Measurements from ENCODE around the gene DYDC2. TPM values are rescaled to one million over a fixed set of nuclear protein-coding genes. Genes with fewer than 3 reads are reported as not detected.

Gene DYDC2
- total and polyA plus RNA-seq, 2 donors = not detected

- H3K36me3 ChIP-seq (ENCODE audit: insufficient read depth) = no peaks in the 10 kb centered on the region
- no peak overlapping the region for H3K4me3 ChIP-seq (ENCODE audit: low read depth, low read length)
- no peak overlapping the region for H3K27ac ChIP-seq (ENCODE audit: low read depth)
- H3K4me1 ChIP-seq (ENCODE audit: insufficient read depth) = no peaks in the 10 kb centered on the region
- no peak for DNase-seq (ENCODE audit: extremely low spot score)
- WGBS = 87% methylated on average over 6 of the region's 6 CpGs
Observed at GRCh38 chr10:80392250-80392649, 35.7 kb downstream of the DYDC2 start.

- no peak overlapping the region for H3K4me3 ChIP-seq (ENCODE audit: low read depth, low read length)
- H3K4me1 ChIP-seq (ENCODE audit: insufficient read depth) = no peaks in the 10 kb centered on the region
- no peaks in the 10 kb centered on the region for H3K36me3 ChIP-seq (ENCODE audit: insufficient read depth)
- H3K27ac ChIP-seq (ENCODE audit: low read depth) = no peak overlapping the region
- no peak for DNase-seq (ENCODE audit: extremely low spot score)
- WGBS = 67% methylated on average over 2 of the region's 2 CpGs
Observed at GRCh38 chr10:80394358-80394916, 37.9 kb downstream of the DYDC2 start.

GRCh38 chr10:80397014-80397413 lies 40.4 kb downstream of the DYDC2 start:
- Histone ChIP-seq H3K27ac (ENCODE audit: low read depth) (no peak overlapping the region), H3K36me3 (ENCODE audit: insufficient read depth) (no peaks in the 10 kb centered on the region), H3K4me3 (ENCODE audit: low read depth, low read length) (no peak overlapping the region), H3K4me1 (ENCODE audit: insufficient read depth) (no peaks in the 10 kb centered on the region)
- DNase-seq (ENCODE audit: extremely low spot score) = no peak
- WGBS = 87% methylated on average over 2 of the region's 2 CpGs

GRCh38 chr10:80400136-80400804 lies 43.7 kb downstream of the DYDC2 start:
- no peak overlapping the region for H3K4me3 ChIP-seq (ENCODE audit: low read depth, low read length)
- H3K4me1 ChIP-seq (ENCODE audit: insufficient read depth) = no peaks in the 10 kb centered on the region
- DNase-seq (ENCODE audit: extremely low spot score) = no peak
- 57% methylated on average over 8 of the region's 8 CpGs for WGBS
- no peak overlapping the region for H3K27ac ChIP-seq (ENCODE audit: low read depth)
- no peaks in the 10 kb centered on the region for H3K36me3 ChIP-seq (ENCODE audit: insufficient read depth)

- Histone ChIP-seq H3K4me1 (ENCODE audit: insufficient read depth) (no peaks in the 10 kb centered on the region), H3K36me3 (ENCODE audit: insufficient read depth) (no peaks in the 10 kb centered on the region), H3K4me3 (ENCODE audit: low read depth, low read length) (no peak overlapping the region), H3K27ac (ENCODE audit: low read depth) (no peak overlapping the region)
- DNase-seq (ENCODE audit: extremely low spot score) = no peak
- 84% methylated on average over 1 of the region's 1 CpG for WGBS
Observed at GRCh38 chr10:80405035-80405434, 48.5 kb downstream of the DYDC2 start.

GRCh38 chr10:80405626-80406025 lies 49.0 kb downstream of the DYDC2 start:
- Histone ChIP-seq H3K4me3 (ENCODE audit: low read depth, low read length) (no peak overlapping the region), H3K36me3 (ENCODE audit: insufficient read depth) (no peaks in the 10 kb centered on the region), H3K4me1 (ENCODE audit: insufficient read depth) (no peaks in the 10 kb centered on the region), H3K27ac (ENCODE audit: low read depth) (no peak overlapping the region)
- DNase-seq (ENCODE audit: extremely low spot score) = no peak
- WGBS = 67% methylated on average over 4 of the region's 4 CpGs

- no peak for DNase-seq (ENCODE audit: extremely low spot score)
- Histone ChIP-seq H3K4me3 (ENCODE audit: low read depth, low read length) (no peak overlapping the region), H3K4me1 (ENCODE audit: insufficient read depth) (no peaks in the 10 kb centered on the region), H3K27ac (ENCODE audit: low read depth) (no peak overlapping the region), H3K36me3 (ENCODE audit: insufficient read depth) (no peaks in the 10 kb centered on the region)
- WGBS = 62% methylated on average over 4 of the region's 4 CpGs
Observed at GRCh38 chr10:80406204-80406603, 49.6 kb downstream of the DYDC2 start.

GRCh38 chr10:80407812-80408241 lies 51.2 kb downstream of the DYDC2 start:
- peak overlapping the region; percentile 75 for H3K27ac ChIP-seq (ENCODE audit: low read depth)
- no peak for DNase-seq (ENCODE audit: extremely low spot score)
- peak overlapping the region; percentile 67 for H3K4me3 ChIP-seq (ENCODE audit: low read depth, low read length)
- WGBS = 11% methylated on average over 16 of the region's 16 CpGs
- H3K36me3 ChIP-seq (ENCODE audit: insufficient read depth) = no peaks in the 10 kb centered on the region
- peaks cover 1% of the 10 kb centered on the region for H3K4me1 ChIP-seq (ENCODE audit: insufficient read depth)

GRCh38 chr10:80408242-80409101 lies 51.9 kb downstream of the DYDC2 start, which contains the start of gene PRXL2A:
TSS of gene PRXL2A (plus strand) at chr10:80408551. CDS start at chr10:80420468, 11,917 bp downstream.
- DNase-seq (ENCODE audit: extremely low spot score) = no peak
- 2% methylated on average over 96 of the region's 96 CpGs for WGBS

GRCh38 chr10:80409121-80409520 lies 52.5 kb downstream of the DYDC2 start:
- peak overlapping the region; percentile 67 for H3K4me3 ChIP-seq (ENCODE audit: low read depth, low read length)
- no peaks in the 10 kb centered on the region for H3K36me3 ChIP-seq (ENCODE audit: insufficient read depth)
- H3K27ac ChIP-seq (ENCODE audit: low read depth) = peak overlapping the region; percentile 70
- no peak for DNase-seq (ENCODE audit: extremely low spot score)
- peaks cover 1% of the 10 kb centered on the region for H3K4me1 ChIP-seq (ENCODE audit: insufficient read depth)
- WGBS = 45% methylated on average over 12 of the region's 12 CpGs

More at GRCh38 chr10:80408242-80409101, 51.9 kb downstream of the DYDC2 start, which contains the start of gene PRXL2A:
- Histone ChIP-seq H3K4me1 (ENCODE audit: insufficient read depth) (peaks cover 1% of the 10 kb centered on the region), H3K36me3 (ENCODE audit: insufficient read depth) (no peaks in the 10 kb centered on the region), H3K27ac (ENCODE audit: low read depth) (peak within 1 kb of the TSS; percentile 75), H3K4me3 (ENCODE audit: low read depth, low read length) (peak within 1 kb of the TSS; percentile 67)

- DNase-seq (ENCODE audit: extremely low spot score) = no peak
- 45% methylated on average over 2 of the region's 2 CpGs for WGBS
- Histone ChIP-seq H3K36me3 (ENCODE audit: insufficient read depth) (no peaks in the 10 kb centered on the region), H3K4me3 (ENCODE audit: low read depth, low read length) (no peak overlapping the region), H3K27ac (ENCODE audit: low read depth) (no peak overlapping the region), H3K4me1 (ENCODE audit: insufficient read depth) (peaks cover 1% of the 10 kb centered on the region)
Observed at GRCh38 chr10:80410122-80410521, 53.5 kb downstream of the DYDC2 start.

GRCh38 chr10:80410578-80411145 lies 54.1 kb downstream of the DYDC2 start:
- H3K4me3 ChIP-seq (ENCODE audit: low read depth, low read length) = no peak overlapping the region
- 59% methylated on average over 5 of the region's 5 CpGs for WGBS
- DNase-seq (ENCODE audit: extremely low spot score) = no peak
- no peak overlapping the region for H3K27ac ChIP-seq (ENCODE audit: low read depth)
- peaks cover 4% of the 10 kb centered on the region for H3K4me1 ChIP-seq (ENCODE audit: insufficient read depth)
- no peaks in the 10 kb centered on the region for H3K36me3 ChIP-seq (ENCODE audit: insufficient read depth)

GRCh38 chr10:80411267-80411668 lies 54.7 kb downstream of the DYDC2 start:
- Histone ChIP-seq H3K36me3 (ENCODE audit: insufficient read depth) (no peaks in the 10 kb centered on the region), H3K4me1 (ENCODE audit: insufficient read depth) (peaks cover 7% of the 10 kb centered on the region), H3K4me3 (ENCODE audit: low read depth, low read length) (no peak overlapping the region), H3K27ac (ENCODE audit: low read depth) (no peak overlapping the region)
- WGBS = 58% methylated on average over 2 of the region's 2 CpGs
- no peak for DNase-seq (ENCODE audit: extremely low spot score)

All from urinary bladder (tissue), 4 donors.